ENCODE measurements around the gene DLEU7. TPM values are rescaled to one million over a fixed set of nuclear protein-coding genes. Genes with fewer than 3 reads are reported as not detected.

The DLEU7 gene
- total and polyA plus RNA-seq, 4 donors = 0.17 to 0.47 (median 0.24) TPM

GRCh38 chr13:50810468-50810867 is 33.0 kb downstream of the DLEU7 start:
- H3K36me3 ChIP-seq (ENCODE audit: control insufficient read depth in 4 of 4, insufficient read depth in 3 of 4, low read depth in 1 of 4, low read length in 3 of 4) = no peaks in the 10 kb centered on the region
- H3K9ac ChIP-seq (ENCODE audit: low read depth in 1 of 2, low read length in 2 of 2) = no peak overlapping the region
- peaks cover 0 to 2% (median 0%) of the 10 kb centered on the region in 4 donors for H3K9me3 ChIP-seq (ENCODE audit: control insufficient read depth in 4 of 4, low read length in 3 of 4)
- no peak for DNase-seq (ENCODE audit: low spot score)
- TF ChIP-seq ATF3 (IDR thresholded peaks at IDR 0.05) = no peak
- no peak for TF ChIP-seq FOXA1 (IDR thresholded peaks at IDR 0.05)
- TF ChIP-seq CTCF (IDR thresholded peaks at IDR 0.05; ENCODE audit: low read depth, low read length, missing input control) = no peak
- TF ChIP-seq NR2F2 (IDR thresholded peaks at IDR 0.05) = no peak
- no peak for TF ChIP-seq REST (IDR thresholded peaks at IDR 0.05)
- H3K4me3 ChIP-seq (ENCODE audit: low read depth in 1 of 3, low read length in 3 of 3) = no peak overlapping the region
- H3K27me3 ChIP-seq (ENCODE audit: control insufficient read depth in 4 of 4, insufficient read depth in 4 of 4, low read length in 3 of 4) = no peaks in the 10 kb centered on the region
- WGBS = 87% methylated on average over 4 of the region's 4 CpGs
- no peaks in the 10 kb centered on the region for H3K4me1 ChIP-seq (ENCODE audit: control insufficient read depth in 4 of 4, insufficient read depth in 4 of 4, low read length in 3 of 4)
- no peak overlapping the region for H3K27ac ChIP-seq (ENCODE audit: low read depth in 1 of 2, low read length in 2 of 2)

DNA sequence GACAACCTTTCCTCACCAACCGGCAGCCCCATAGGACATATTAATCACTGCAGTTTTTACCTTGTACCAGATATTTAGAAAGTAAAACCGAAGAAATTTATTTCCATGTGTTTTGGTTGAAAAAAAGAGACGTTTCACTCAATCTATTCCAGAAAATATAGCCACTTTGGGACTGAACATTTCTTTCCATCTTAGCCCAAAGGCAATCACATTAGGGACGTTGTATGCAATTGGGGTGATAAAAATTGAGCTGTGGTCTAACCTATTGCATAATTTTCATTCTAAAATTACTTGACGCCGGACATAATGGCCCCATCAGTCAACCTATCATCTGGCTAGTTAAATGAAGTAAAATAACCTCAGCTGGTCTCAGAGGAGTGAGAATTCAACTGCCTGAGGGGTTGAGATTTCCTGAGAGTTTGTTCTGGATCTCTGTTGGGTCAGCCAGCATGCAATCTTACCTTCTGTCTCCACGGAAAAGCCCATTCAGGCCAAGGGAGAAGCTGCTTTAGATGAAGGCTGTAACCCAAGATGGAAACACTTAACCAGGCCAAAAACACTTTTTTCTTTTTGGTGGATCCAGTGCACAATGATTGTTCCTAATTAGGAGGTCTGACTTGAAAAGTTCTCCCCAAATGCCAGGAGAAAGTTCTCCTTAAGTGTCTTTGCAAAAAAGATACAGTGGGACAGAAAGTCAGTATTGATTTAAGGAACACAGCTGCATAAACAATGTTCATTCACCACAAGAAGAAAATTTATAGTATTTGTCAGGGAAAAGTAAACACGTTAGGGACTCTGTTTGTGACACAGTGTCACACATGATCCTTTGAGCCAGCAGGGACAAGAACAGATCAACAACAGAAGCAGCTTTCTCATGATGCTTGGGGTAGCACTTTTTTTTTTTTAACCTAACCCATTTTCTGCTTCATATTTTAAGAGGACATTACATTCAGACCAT is 34.1 kb downstream of the DLEU7 start:
- H3K4me3 ChIP-seq (ENCODE audit: low read depth in 1 of 3, low read length in 3 of 3) = no peak overlapping the region
- H3K9me3 ChIP-seq (ENCODE audit: control insufficient read depth in 4 of 4, low read length in 3 of 4) = peaks cover 0 to 3% (median 0%) of the 10 kb centered on the region in 4 donors
- no peak overlapping the region for H3K27ac ChIP-seq (ENCODE audit: low read depth in 1 of 2, low read length in 2 of 2)
- H3K4me1 ChIP-seq (ENCODE audit: control insufficient read depth in 4 of 4, insufficient read depth in 4 of 4, low read length in 3 of 4) = no peaks in the 10 kb centered on the region
- no peaks in the 10 kb centered on the region for H3K27me3 ChIP-seq (ENCODE audit: control insufficient read depth in 4 of 4, insufficient read depth in 4 of 4, low read length in 3 of 4)
- 78% methylated on average over 8 of the region's 8 CpGs for WGBS
- no peaks in the 10 kb centered on the region for H3K36me3 ChIP-seq (ENCODE audit: control insufficient read depth in 4 of 4, insufficient read depth in 3 of 4, low read depth in 1 of 4, low read length in 3 of 4)
- TF ChIP-seq FOXA2 (IDR thresholded peaks at IDR 0.05) = no peak
- TF ChIP-seq NR2F2 (IDR thresholded peaks at IDR 0.05) = no peak
- TF ChIP-seq JUND (IDR thresholded peaks at IDR 0.05) = no peak
- TF ChIP-seq SP1 (IDR thresholded peaks at IDR 0.05) = no peak
- no peak for TF ChIP-seq REST (IDR thresholded peaks at IDR 0.05)
- no peak for TF ChIP-seq ZBTB33 (IDR thresholded peaks at IDR 0.05)
- TF ChIP-seq CTCF (IDR thresholded peaks at IDR 0.05; ENCODE audit: low read depth, low read length, missing input control) = no peak
- TF ChIP-seq TAF1 (conservative IDR thresholded peaks at IDR 0.05) = no peak
- TF ChIP-seq GABPA (IDR thresholded peaks at IDR 0.05 in 1 of 2, conservative IDR thresholded peaks at IDR 0.05 in 1 of 2) = no peak
- no peak for TF ChIP-seq EGR1 (IDR thresholded peaks at IDR 0.05; ENCODE audit: low read depth in 2 of 2)
- TF ChIP-seq HNF4G (IDR thresholded peaks at IDR 0.05) = no peak
- no peak overlapping the region for H3K9ac ChIP-seq (ENCODE audit: low read depth in 1 of 2, low read length in 2 of 2)
- DNase-seq (ENCODE audit: low spot score) = no peak
